Measurements from ENCODE around the gene ANXA10.
A peak's percentile ranks its signal among the peaks of the same experiment; 100 is the strongest.
"Not testable (repeated sequence)": the region's sequence is repeated elsewhere in the genome, so short reads cannot be mapped to it uniquely, and the experiment has no call there.

The ANXA10 gene

GRCh38 chr4:168118116-168118655 lies 25.8 kb downstream of the ANXA10 start:
- DNase-seq: no peak

GRCh38 chr4:168119100-168119499 lies 26.8 kb downstream of the ANXA10 start:
- DNase-seq: no peak

GRCh38 chr4:168119890-168120289 lies 27.6 kb downstream of the ANXA10 start:
- DNase-seq: no peak

- no peak for DNase-seq
Measured at GRCh38 chr4:168120811-168121210, 28.5 kb downstream of the ANXA10 start.

- no peak for DNase-seq
Measured at GRCh38 chr4:168124008-168124641, 31.8 kb downstream of the ANXA10 start.

- no peak for DNase-seq
Measured at GRCh38 chr4:168126952-168127351, 34.6 kb downstream of the ANXA10 start.

- DNase-seq: no peak
Measured at GRCh38 chr4:168128601-168129000, 36.3 kb downstream of the ANXA10 start.

GRCh38 chr4:168129046-168129772 lies 36.9 kb downstream of the ANXA10 start:
- no peak for DNase-seq

GRCh38 chr4:168129802-168130201 lies 37.5 kb downstream of the ANXA10 start:
- no peak for DNase-seq

- no peak for DNase-seq
Measured at GRCh38 chr4:168131196-168131595, 38.9 kb downstream of the ANXA10 start.

- DNase-seq: no peak
Measured at GRCh38 chr4:168134651-168135050, 42.3 kb downstream of the ANXA10 start.

GRCh38 chr4:168135860-168136259 lies 43.5 kb downstream of the ANXA10 start:
- DNase-seq: not testable (repeated sequence)

- not testable (repeated sequence) for DNase-seq
Measured at GRCh38 chr4:168137695-168138094, 45.4 kb downstream of the ANXA10 start.

- no peak for DNase-seq
Measured at GRCh38 chr4:168138143-168138542, 45.8 kb downstream of the ANXA10 start.

GRCh38 chr4:168139336-168139735 lies 47.0 kb downstream of the ANXA10 start:
- no peak for DNase-seq

GRCh38 chr4:168141733-168142132 lies 49.4 kb downstream of the ANXA10 start:
- DNase-seq: no peak

- no peak for DNase-seq
Measured at GRCh38 chr4:168143601-168144000, 51.3 kb downstream of the ANXA10 start.

- no peak for DNase-seq
Measured at GRCh38 chr4:168150420-168151050, 58.2 kb downstream of the ANXA10 start.

GRCh38 chr4:168151327-168151726 lies 59.0 kb downstream of the ANXA10 start:
- DNase-seq: no peak

- no peak for DNase-seq
Measured at GRCh38 chr4:168152837-168153500, 60.6 kb downstream of the ANXA10 start.

- DNase-seq: peak in 44 of 56 donors; percentile 1 to 76 (median 22)
Measured at GRCh38 chr4:168153596-168154440, 61.5 kb downstream of the ANXA10 start.

Data from amygdala (tissue), 56 donors.